Testis (tissue), 2 donors: Measurements from ENCODE around the gene PGM2L1.

ENCODE experiments used
- POLR2A ChIP-seq: fragments of 450-650 bp; IDR thresholded peaks from one replicate; pipeline ENCODE4 v1.6.1; 2017; ENCODE audit warnings: antibody characterized with exemption, mild to moderate bottlenecking, moderate library complexity
- TF ChIP-seq, protein P1 (sequence below), 3 experiments: fragments of 450-650 bp in 2 of 3; fragments of 200-600 bp in 1 of 3; sonication (generic) in 1 of 3; IDR thresholded peaks; one replicate each; pipeline ENCODE4 v1.5.1; 2016 to 2019; ENCODE audit warnings: antibody characterized with exemption in 3 of 3, mild to moderate bottlenecking in 2 of 3, moderate library complexity in 1 of 3

DNA sequence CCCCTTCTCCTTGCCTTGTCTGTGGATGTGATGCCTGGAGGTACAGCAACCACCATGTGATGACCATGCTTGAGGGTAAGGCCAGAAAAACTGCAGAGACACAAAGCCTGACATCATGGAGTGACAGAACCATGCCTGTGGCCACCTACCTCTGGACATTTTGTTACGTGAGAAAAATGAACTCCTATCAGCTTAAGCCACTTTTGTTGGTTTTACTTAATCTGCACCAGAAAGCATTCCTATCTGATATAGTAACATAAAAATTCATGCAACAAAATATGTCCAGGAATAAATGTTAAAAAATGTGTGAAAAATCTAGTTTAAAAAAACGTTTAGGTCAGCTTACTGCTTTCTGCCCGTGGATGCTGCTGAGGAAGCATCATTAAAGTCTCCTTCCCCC, 44.2 kb downstream of the PGM2L1 start:
- TF ChIP-seq POLR2A = no peak
- TF ChIP-seq, protein P1, sequence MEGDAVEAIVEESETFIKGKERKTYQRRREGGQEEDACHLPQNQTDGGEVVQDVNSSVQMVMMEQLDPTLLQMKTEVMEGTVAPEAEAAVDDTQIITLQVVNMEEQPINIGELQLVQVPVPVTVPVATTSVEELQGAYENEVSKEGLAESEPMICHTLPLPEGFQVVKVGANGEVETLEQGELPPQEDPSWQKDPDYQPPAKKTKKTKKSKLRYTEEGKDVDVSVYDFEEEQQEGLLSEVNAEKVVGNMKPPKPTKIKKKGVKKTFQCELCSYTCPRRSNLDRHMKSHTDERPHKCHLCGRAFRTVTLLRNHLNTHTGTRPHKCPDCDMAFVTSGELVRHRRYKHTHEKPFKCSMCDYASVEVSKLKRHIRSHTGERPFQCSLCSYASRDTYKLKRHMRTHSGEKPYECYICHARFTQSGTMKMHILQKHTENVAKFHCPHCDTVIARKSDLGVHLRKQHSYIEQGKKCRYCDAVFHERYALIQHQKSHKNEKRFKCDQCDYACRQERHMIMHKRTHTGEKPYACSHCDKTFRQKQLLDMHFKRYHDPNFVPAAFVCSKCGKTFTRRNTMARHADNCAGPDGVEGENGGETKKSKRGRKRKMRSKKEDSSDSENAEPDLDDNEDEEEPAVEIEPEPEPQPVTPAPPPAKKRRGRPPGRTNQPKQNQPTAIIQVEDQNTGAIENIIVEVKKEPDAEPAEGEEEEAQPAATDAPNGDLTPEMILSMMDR (IDR thresholded peaks at IDR 0.05) = no peak
